SW 1271 (cell line): ENCODE results near the gene PNRC2.
A peak's percentile ranks its signal among the peaks of the same experiment; 100 is the strongest.

Experiments used
- DNase-seq, 2 experiments: peaks; one replicate each; lab custom pipeline; 2025; lab: John Stamatoyannopoulos, UW

Gene PNRC2

GRCh38 chr1:23959461-23960290 is at the start of gene PNRC2:
Gene PNRC2, plus strand, starts transcription at chr1:23959828. Its CDS starts 1,630 bp downstream, at chr1:23961458.
- DNase-seq: peak; percentile 61 to 90

GRCh38 chr1:23910144-23910543 is 49.5 kb upstream of the PNRC2 start:
- DNase-seq: no peak

GRCh38 chr1:23910553-23911246 is 48.9 kb upstream of the PNRC2 start:
- DNase-seq: no peak

- no peak for DNase-seq
Measured at GRCh38 chr1:23911921-23912320, 47.7 kb upstream of the PNRC2 start.

GRCh38 chr1:23913212-23913880 is 46.3 kb upstream of the PNRC2 start, which contains the start of gene CNR2:
Gene CNR2, minus strand, starts transcription at chr1:23913362. Its CDS starts 37,745 bp downstream, at chr1:23875617.
- DNase-seq: no peak

- DNase-seq: no peak
Measured at GRCh38 chr1:23914921-23915320, 44.7 kb upstream of the PNRC2 start.

- DNase-seq: no peak
Measured at GRCh38 chr1:23915466-23915865, 44.2 kb upstream of the PNRC2 start.

- peak in 1 of 2 experiments; percentile 12 for DNase-seq
Measured at GRCh38 chr1:23916209-23917131, 43.2 kb upstream of the PNRC2 start.

- DNase-seq: no peak
Measured at GRCh38 chr1:23922321-23922943, 37.2 kb upstream of the PNRC2 start.

- DNase-seq: no peak
Measured at GRCh38 chr1:23923592-23924499, 35.8 kb upstream of the PNRC2 start.

GRCh38 chr1:23924601-23925000 is 35.0 kb upstream of the PNRC2 start:
- no peak for DNase-seq

GRCh38 chr1:23925279-23925678 is 34.3 kb upstream of the PNRC2 start:
- DNase-seq: no peak

GRCh38 chr1:23927097-23927496 is 32.5 kb upstream of the PNRC2 start:
- DNase-seq: no peak

GRCh38 chr1:23928789-23929188 is 30.8 kb upstream of the PNRC2 start:
- DNase-seq: no peak

GRCh38 chr1:23930270-23930669 is 29.4 kb upstream of the PNRC2 start:
- no peak for DNase-seq

GRCh38 chr1:23930861-23931490 is 28.7 kb upstream of the PNRC2 start:
- DNase-seq: no peak

GRCh38 chr1:23931491-23931880 is 28.1 kb upstream of the PNRC2 start:
- no peak for DNase-seq

- DNase-seq: no peak
Measured at GRCh38 chr1:23936481-23937176, 23.0 kb upstream of the PNRC2 start.

GRCh38 chr1:23947366-23947765 is 12.3 kb upstream of the PNRC2 start:
- DNase-seq: no peak
